ENCODE results near the gene GIT2.

GRCh38 chr12:109934026-109934425 is 62.1 kb downstream of the GIT2 start:
- TF ChIP-seq CTCF (IDR thresholded peaks at IDR 0.05), result no peak
- TF ChIP-seq POLR2A (IDR thresholded peaks at IDR 0.05), result no peak
- TF ChIP-seq POLR2AphosphoS5 (IDR thresholded peaks at IDR 0.05; ENCODE audit: insufficient read depth in 1 of 2, low read depth in 1 of 2), result no peak
